HepG2 (cell line): ENCODE measurements around the gene HHIPL2. TPM values are rescaled to one million over a fixed set of nuclear protein-coding genes. Genes with fewer than 3 reads are reported as not detected.

Experiments used
- KAT7 ChIP-seq: IDR thresholded peaks from 2 replicates; pipeline ENCODE4 v1.6.1; 2018; ENCODE audit warnings: borderline replicate concordance, missing compliant biosample characterization
- ZNF460 ChIP-seq: sonication (generic); formaldehyde crosslinking; IDR thresholded peaks from 2 replicates; pipeline ENCODE4 v1.5.1; 2020; ENCODE audit warnings: missing genetic modification reagents, mild to moderate bottlenecking, borderline replicate concordance
- ZNF839 ChIP-seq: sonication (generic); formaldehyde crosslinking; IDR thresholded peaks from 2 replicates; pipeline ENCODE4 v1.4.0; 2020; ENCODE audit warnings: missing genetic modification reagents, mild to moderate bottlenecking, borderline replicate concordance
- polyA plus RNA-seq, 8 experiments: library from polyadenylated mRNA; depleted of rRNA in 3 of 8; stranded (reverse) in 7 of 8; unstranded in 1 of 8; fragments of >200 nt; fragmentation: Illumina TruSeq in 4 of 8; extraction: Trizol in 4 of 8; gene quantifications; 2 replicates each; pipeline versions ENCODE4 v1.2.1 to v1.2.3, GENCODE V29; 2011 to 2016; ENCODE audit warnings: low read depth in 4 of 8, missing spikeins in 1 of 8, mixed read lengths in 1 of 8; ENCODE audit not compliant: insufficient read depth in 1 of 8
- total RNA-seq, 5 experiments: library from RNA; depleted of rRNA; stranded (reverse); fragments of >200 nt; fragmentation: Illumina TruSeq; extraction: Trizol; gene quantifications; 2 replicates each; pipeline ENCODE4 v1.2.3, GENCODE V29; 2016; ENCODE audit warnings: low read depth in 1 of 5
- TF ChIP-seq, protein P1 (sequence below): sonication (generic); formaldehyde crosslinking; IDR thresholded peaks from 2 replicates; pipeline ENCODE4 v1.5.1; 2020; ENCODE audit warnings: mild to moderate bottlenecking, missing genetic modification reagents
- TF ChIP-seq, protein P2 (sequence below): sonication (generic); formaldehyde crosslinking; IDR thresholded peaks from 2 replicates; pipeline ENCODE4 v1.4.0; 2020; ENCODE audit warnings: missing genetic modification reagents
- TF ChIP-seq, protein P3 (sequence below), 2 experiments: fragments of 450-650 bp in 1 of 2; sonication (generic) in 1 of 2; formaldehyde crosslinking in 1 of 2; IDR thresholded peaks; 2 replicates each; pipeline versions ENCODE4 v1.6.1 to v1.8.0; 2016 to 2022; ENCODE audit warnings: antibody characterized with exemption in 1 of 2, mild to moderate bottlenecking in 1 of 2, missing genetic modification reagents in 1 of 2
- TF ChIP-seq, protein P4 (sequence below): sonication (generic); formaldehyde crosslinking; IDR thresholded peaks from 2 replicates; pipeline ENCODE4 v1.5.1; 2020; ENCODE audit warnings: missing genetic modification reagents, mild to moderate bottlenecking, borderline replicate concordance
- TF ChIP-seq, protein P5 (sequence below): IDR thresholded peaks from 2 replicates; pipeline ENCODE4 v1.6.1; 2016; ENCODE audit warnings: missing compliant biosample characterization, missing genetic modification reagents, borderline replicate concordance

The HHIPL2 gene
- total and polyA plus RNA-seq, 2 of the 13 experiments (the other 11 are each of a cell fraction or from before 2014, with no cell fraction given), result 0.53 to 1.3 TPM

DNA sequence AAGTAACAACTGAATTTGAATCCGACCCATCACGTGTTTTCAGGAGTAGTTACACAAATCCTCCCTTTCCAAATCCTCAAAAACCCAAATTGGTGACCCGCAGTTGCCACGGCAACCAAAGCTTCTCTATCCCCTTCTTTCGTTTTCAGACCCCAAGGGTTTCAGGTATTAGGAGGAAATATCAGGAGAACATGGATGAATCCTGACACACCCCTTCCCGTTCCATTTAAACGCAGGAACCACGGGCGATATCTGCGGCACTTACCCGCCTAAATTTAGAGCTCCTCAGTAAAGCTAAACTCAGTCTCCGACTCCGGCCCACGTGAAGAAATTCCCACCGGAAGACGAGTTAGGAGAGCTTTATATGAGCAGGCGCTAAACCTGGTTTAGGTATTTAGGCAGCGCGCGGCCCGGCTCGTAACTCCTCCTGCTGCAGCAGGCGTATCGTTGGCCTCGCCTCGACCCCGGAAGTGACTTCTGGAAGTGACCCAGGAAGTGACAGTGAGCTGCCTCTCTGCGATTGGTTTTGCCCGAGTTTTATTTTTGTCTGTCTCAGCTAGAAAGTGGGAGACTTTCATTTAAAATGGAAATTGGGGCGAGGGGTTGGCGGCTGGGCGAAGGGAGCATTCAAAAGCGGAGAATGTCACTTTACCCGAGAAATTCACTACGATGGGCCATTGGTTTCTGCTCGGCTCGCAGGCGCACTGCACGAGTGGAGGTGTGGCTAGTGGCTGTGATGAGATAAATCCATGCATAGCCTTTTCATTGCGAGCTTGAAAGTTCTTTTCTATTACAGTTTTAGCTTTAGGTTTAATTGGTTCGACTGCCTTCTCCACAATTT, 41.8 kb upstream of the HHIPL2 start, which contains the start of gene TAF1A (continued):
- TF ChIP-seq, protein P1, sequence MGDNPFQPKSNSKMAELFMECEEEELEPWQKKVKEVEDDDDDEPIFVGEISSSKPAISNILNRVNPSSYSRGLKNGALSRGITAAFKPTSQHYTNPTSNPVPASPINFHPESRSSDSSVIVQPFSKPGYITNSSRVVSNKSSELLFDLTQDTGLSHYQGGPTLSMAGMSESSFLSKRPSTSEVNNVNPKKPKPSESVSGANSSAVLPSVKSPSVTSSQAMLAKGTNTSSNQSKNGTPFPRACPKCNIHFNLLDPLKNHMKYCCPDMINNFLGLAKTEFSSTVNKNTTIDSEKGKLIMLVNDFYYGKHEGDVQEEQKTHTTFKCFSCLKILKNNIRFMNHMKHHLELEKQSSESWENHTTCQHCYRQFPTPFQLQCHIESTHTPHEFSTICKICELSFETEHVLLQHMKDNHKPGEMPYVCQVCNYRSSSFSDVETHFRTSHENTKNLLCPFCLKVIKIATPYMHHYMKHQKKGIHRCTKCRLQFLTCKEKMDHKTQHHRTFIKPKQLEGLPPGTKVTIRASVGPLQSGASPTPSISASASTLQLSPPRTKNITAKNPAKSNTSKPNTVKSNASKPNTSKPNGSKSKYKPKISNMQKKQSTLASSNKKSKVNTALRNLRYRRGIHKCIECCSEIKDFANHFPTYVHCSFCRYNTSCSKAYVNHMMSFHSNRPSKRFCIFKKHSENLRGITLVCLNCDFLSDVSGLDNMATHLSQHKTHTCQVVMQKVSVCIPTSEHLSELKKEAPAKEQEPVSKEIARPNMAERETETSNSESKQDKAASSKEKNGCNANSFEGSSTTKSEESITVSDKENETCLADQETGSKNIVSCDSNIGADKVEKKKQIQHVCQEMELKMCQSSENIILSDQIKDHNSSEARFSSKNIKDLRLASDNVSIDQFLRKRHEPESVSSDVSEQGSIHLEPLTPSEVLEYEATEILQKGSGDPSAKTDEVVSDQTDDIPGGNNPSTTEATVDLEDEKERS, result no peak
- no peak for TF ChIP-seq ZNF460 (CRISPR knock-in tag)
- TF ChIP-seq, protein P2, sequence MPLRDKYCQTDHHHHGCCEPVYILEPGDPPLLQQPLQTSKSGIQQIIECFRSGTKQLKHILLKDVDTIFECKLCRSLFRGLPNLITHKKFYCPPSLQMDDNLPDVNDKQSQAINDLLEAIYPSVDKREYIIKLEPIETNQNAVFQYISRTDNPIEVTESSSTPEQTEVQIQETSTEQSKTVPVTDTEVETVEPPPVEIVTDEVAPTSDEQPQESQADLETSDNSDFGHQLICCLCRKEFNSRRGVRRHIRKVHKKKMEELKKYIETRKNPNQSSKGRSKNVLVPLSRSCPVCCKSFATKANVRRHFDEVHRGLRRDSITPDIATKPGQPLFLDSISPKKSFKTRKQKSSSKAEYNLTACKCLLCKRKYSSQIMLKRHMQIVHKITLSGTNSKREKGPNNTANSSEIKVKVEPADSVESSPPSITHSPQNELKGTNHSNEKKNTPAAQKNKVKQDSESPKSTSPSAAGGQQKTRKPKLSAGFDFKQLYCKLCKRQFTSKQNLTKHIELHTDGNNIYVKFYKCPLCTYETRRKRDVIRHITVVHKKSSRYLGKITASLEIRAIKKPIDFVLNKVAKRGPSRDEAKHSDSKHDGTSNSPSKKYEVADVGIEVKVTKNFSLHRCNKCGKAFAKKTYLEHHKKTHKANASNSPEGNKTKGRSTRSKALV, result peak; percentile 58; the same call in 1 of the 2 replicates
- peak; percentile 56; the same call in 1 of the 2 replicates for TF ChIP-seq ZNF839 (CRISPR knock-in tag)
- peak; percentile 74; the same call in 1 of the 2 replicates for TF ChIP-seq KAT7
- TF ChIP-seq, protein P3, sequence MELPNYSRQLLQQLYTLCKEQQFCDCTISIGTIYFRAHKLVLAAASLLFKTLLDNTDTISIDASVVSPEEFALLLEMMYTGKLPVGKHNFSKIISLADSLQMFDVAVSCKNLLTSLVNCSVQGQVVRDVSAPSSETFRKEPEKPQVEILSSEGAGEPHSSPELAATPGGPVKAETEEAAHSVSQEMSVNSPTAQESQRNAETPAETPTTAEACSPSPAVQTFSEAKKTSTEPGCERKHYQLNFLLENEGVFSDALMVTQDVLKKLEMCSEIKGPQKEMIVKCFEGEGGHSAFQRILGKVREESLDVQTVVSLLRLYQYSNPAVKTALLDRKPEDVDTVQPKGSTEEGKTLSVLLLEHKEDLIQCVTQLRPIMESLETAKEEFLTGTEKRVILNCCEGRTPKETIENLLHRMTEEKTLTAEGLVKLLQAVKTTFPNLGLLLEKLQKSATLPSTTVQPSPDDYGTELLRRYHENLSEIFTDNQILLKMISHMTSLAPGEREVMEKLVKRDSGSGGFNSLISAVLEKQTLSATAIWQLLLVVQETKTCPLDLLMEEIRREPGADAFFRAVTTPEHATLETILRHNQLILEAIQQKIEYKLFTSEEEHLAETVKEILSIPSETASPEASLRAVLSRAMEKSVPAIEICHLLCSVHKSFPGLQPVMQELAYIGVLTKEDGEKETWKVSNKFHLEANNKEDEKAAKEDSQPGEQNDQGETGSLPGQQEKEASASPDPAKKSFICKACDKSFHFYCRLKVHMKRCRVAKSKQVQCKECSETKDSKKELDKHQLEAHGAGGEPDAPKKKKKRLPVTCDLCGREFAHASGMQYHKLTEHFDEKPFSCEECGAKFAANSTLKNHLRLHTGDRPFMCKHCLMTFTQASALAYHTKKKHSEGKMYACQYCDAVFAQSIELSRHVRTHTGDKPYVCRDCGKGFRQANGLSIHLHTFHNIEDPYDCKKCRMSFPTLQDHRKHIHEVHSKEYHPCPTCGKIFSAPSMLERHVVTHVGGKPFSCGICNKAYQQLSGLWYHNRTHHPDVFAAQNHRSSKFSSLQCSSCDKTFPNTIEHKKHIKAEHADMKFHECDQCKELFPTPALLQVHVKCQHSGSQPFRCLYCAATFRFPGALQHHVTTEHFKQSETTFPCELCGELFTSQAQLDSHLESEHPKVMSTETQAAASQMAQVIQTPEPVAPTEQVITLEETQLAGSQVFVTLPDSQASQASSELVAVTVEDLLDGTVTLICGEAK (IDR thresholded peaks at IDR 0.05), result peak; percentile 58
- TF ChIP-seq, protein P3 (CRISPR knock-in tag; IDR thresholded peaks at IDR 0.05), result no peak
- TF ChIP-seq, protein P4, sequence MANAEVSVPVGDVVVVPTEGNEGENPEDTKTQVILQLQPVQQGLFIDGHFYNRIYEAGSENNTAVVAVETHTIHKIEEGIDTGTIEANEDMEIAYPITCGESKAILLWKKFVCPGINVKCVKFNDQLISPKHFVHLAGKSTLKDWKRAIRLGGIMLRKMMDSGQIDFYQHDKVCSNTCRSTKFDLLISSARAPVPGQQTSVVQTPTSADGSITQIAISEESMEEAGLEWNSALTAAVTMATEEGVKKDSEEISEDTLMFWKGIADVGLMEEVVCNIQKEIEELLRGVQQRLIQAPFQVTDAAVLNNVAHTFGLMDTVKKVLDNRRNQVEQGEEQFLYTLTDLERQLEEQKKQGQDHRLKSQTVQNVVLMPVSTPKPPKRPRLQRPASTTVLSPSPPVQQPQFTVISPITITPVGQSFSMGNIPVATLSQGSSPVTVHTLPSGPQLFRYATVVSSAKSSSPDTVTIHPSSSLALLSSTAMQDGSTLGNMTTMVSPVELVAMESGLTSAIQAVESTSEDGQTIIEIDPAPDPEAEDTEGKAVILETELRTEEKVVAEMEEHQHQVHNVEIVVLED (CRISPR knock-in tag), result no peak; the same call in 1 of the 2 replicates
- TF ChIP-seq, protein P5, sequence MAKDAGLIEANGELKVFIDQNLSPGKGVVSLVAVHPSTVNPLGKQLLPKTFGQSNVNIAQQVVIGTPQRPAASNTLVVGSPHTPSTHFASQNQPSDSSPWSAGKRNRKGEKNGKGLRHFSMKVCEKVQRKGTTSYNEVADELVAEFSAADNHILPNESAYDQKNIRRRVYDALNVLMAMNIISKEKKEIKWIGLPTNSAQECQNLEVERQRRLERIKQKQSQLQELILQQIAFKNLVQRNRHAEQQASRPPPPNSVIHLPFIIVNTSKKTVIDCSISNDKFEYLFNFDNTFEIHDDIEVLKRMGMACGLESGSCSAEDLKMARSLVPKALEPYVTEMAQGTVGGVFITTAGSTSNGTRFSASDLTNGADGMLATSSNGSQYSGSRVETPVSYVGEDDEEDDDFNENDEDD (CRISPR knock-in tag), result peak; percentile 76; the same call in 1 of the 2 replicates
